ENCODE data around the gene PITPNM1. TPM values are rescaled to one million over a fixed set of nuclear protein-coding genes. Genes with fewer than 3 reads are reported as not detected.

The PITPNM1 gene
- total RNA-seq, 1 experiment from 2014 or later, result 70.4 TPM

GRCh38 chr11:67534070-67534679 is 29.0 kb upstream of the PITPNM1 start:
- BruUV-seq (replicated peaks), result no TSS peak
- POLR2A ChIA-PET, result interaction anchor here (0.6 kb wide), 1 partner anchor 1538 kb away, joined by 3 read pairs; no protein-coding TSS in a partner anchor
- CTCF ChIA-PET, result interaction anchor here (0.5 kb wide), 1 partner anchor 20 kb away, joined by 7 read pairs; no protein-coding TSS in a partner anchor
- DNase-seq (ENCODE audit: low read depth, low spot score) (no peak), ATAC-seq (no peak)
- H3K4me1 ChIP-seq (ENCODE audit: control insufficient read depth, insufficient read depth, low read length), result no peaks in the 10 kb centered on the region
- H3K27ac ChIP-seq (ENCODE audit: low read length), result no peak overlapping the region
- H3K27me3 ChIP-seq (ENCODE audit: control insufficient read depth, insufficient read depth, low read length), result no peaks in the 10 kb centered on the region
- no peak overlapping the region for H3K4me3 ChIP-seq (ENCODE audit: low read depth in 2 of 2, low read length in 2 of 2)
- intact Hi-C loops (cut with micrococcal nuclease; ENCODE audit: unreplicated experiment) (loop anchor here (2.0 kb wide), 1 partner anchor 37 kb away; no protein-coding TSS in a partner anchor), in situ Hi-C loops (cut with HindIII; ENCODE audit: low pct_unique_long_range_greater_than_20kb, low sequenced_read_pairs) (no loop called here)
- no peaks in the 10 kb centered on the region for H3K36me3 ChIP-seq (ENCODE audit: control insufficient read depth, insufficient read depth, low read length)
- TF ChIP-seq REST (IDR thresholded peaks at IDR 0.05; ENCODE audit: insufficient read depth in 1 of 2, low read depth in 2 of 2, low read length in 1 of 2) (no peak), POLR2AphosphoS5 (IDR thresholded peaks at IDR 0.05; ENCODE audit: low read depth, low read length) (no peak), TCF7L2 (IDR thresholded peaks at IDR 0.05; ENCODE audit: low read depth, low read length) (no peak), CTCF (IDR thresholded peaks at IDR 0.05) (no peak), SIN3A (IDR thresholded peaks at IDR 0.05; ENCODE audit: borderline replicate concordance, insufficient read depth, low read depth, low read length) (no peak)
- H3K9me3 ChIP-seq (ENCODE audit: control insufficient read depth, insufficient read depth, low read depth, low read length), result peaks cover 31% of the 10 kb centered on the region; the same call in 1 of the 2 replicates

- no peak for ATAC-seq
- intact Hi-C loops (cut with micrococcal nuclease; ENCODE audit: unreplicated experiment), result no loop called here
- ChIA-PET CTCF (no interaction called here), POLR2A (no interaction called here)
- H3K36me3 ChIP-seq (ENCODE audit: control insufficient read depth, insufficient read depth, low read length), result no peaks in the 10 kb centered on the region
- no peak overlapping the region for H3K4me3 ChIP-seq (ENCODE audit: low read depth in 2 of 2, low read length in 2 of 2)
- BruUV-seq (replicated peaks), result no TSS peak
- H3K27me3 ChIP-seq (ENCODE audit: control insufficient read depth, insufficient read depth, low read length), result no peaks in the 10 kb centered on the region
- no peaks in the 10 kb centered on the region for H3K4me1 ChIP-seq (ENCODE audit: control insufficient read depth, insufficient read depth, low read length)
- H3K27ac ChIP-seq (ENCODE audit: low read length), result no peak overlapping the region
- in situ Hi-C loops (cut with HindIII; ENCODE audit: low pct_unique_long_range_greater_than_20kb, low sequenced_read_pairs), result no loop called here
- TF ChIP-seq TCF7L2 (IDR thresholded peaks at IDR 0.05; ENCODE audit: low read depth, low read length) (no peak), REST (IDR thresholded peaks at IDR 0.05; ENCODE audit: insufficient read depth in 1 of 2, low read depth in 2 of 2, low read length in 1 of 2) (no peak), SIN3A (IDR thresholded peaks at IDR 0.05; ENCODE audit: borderline replicate concordance, insufficient read depth, low read depth, low read length) (no peak), POLR2AphosphoS5 (IDR thresholded peaks at IDR 0.05; ENCODE audit: low read depth, low read length) (no peak), CTCF (IDR thresholded peaks at IDR 0.05) (no peak)
- DNase-seq (ENCODE audit: low read depth, low spot score), result no peak
- H3K9me3 ChIP-seq (ENCODE audit: control insufficient read depth, insufficient read depth, low read depth, low read length), result peaks cover 31% of the 10 kb centered on the region; the same call in 1 of the 2 replicates
Observed at GRCh38 chr11:67532889-67533288, 27.7 kb upstream of the PITPNM1 start.

Data from Panc1 (cell line).